Fibroblast of lung (primary cell): ENCODE measurements around the gene PDZD7. TPM values are rescaled to one million over a fixed set of nuclear protein-coding genes. Genes with fewer than 3 reads are reported as not detected.

Experiments
- DNase-seq, 2 donors: peaks; one replicate each; pipeline versions ENCODE4 v3.0.0 to v3.0.0-alpha.2; 2010; ENCODE audit warnings: low read depth in 2 of 2
- H2AFZ ChIP-seq: 2 replicates; pipeline ENCODE4 v1.5.1; 2012; ENCODE audit warnings: low read length, control low read depth, inconsistent platforms
- H3K27ac ChIP-seq: 2 replicates; pipeline ENCODE4 v1.5.1; 2011; ENCODE audit warnings: low read length, control low read depth; ENCODE audit not compliant: insufficient read depth
- H3K27me3 ChIP-seq: 2 replicates; pipeline ENCODE4 v1.5.1; 2011; ENCODE audit warnings: mild to moderate bottlenecking, low read length; ENCODE audit not compliant: control insufficient read depth, insufficient read depth
- H3K36me3 ChIP-seq: 2 replicates; pipeline ENCODE4 v1.5.1; 2011; ENCODE audit warnings: low read length; ENCODE audit not compliant: control insufficient read depth, insufficient read depth
- H3K4me1 ChIP-seq: 2 replicates; pipeline ENCODE4 v1.5.1; 2011; ENCODE audit warnings: low read length; ENCODE audit not compliant: control insufficient read depth, insufficient read depth; ENCODE audit errors: extremely low read depth
- H3K4me2 ChIP-seq: 2 replicates; pipeline ENCODE4 v1.5.1; 2011; ENCODE audit warnings: low read length, control low read depth; ENCODE audit not compliant: insufficient read depth; ENCODE audit errors: extremely low read depth
- H3K4me3 ChIP-seq, 4 experiments: fragments of 200-600 bp in 1 of 4; sonication (generic) in 1 of 4; replicated peaks in 1 of 4; 2 replicates each; pipeline ENCODE4 v1.5.1; 2011 to 2016; ENCODE audit warnings: low read length in 4 of 4, low read depth in 3 of 4, mild to moderate bottlenecking in 3 of 4, control low read depth in 2 of 4, inconsistent platforms in 1 of 4, mixed read lengths in 1 of 4; ENCODE audit not compliant: insufficient read depth in 1 of 4; ENCODE audit errors: control extremely low read depth in 1 of 4
- H3K79me2 ChIP-seq: 2 replicates; pipeline ENCODE4 v1.5.1; 2012; ENCODE audit warnings: mild to moderate bottlenecking, low read length, inconsistent platforms; ENCODE audit not compliant: control insufficient read depth, insufficient read depth
- H3K9ac ChIP-seq: 2 replicates; pipeline ENCODE4 v1.5.1; 2011; ENCODE audit warnings: mild to moderate bottlenecking, low read length, control low read depth; ENCODE audit not compliant: insufficient read depth
- H3K9me3 ChIP-seq: 2 replicates; pipeline ENCODE4 v1.5.1; 2012; ENCODE audit warnings: low read depth, low read length; ENCODE audit not compliant: control insufficient read depth, insufficient read depth
- H4K20me1 ChIP-seq: 2 replicates; pipeline ENCODE4 v1.5.1; 2011; ENCODE audit warnings: low read length; ENCODE audit not compliant: control insufficient read depth, insufficient read depth; ENCODE audit errors: extremely low read depth
- EZH2 ChIP-seq: IDR thresholded peaks from 2 replicates; pipeline ENCODE4 v1.5.1; 2012; ENCODE audit warnings: low read length, control low read depth, mild to moderate bottlenecking; ENCODE audit errors: missing control alignments
- polyA plus RNA-seq, 2 donors: library from polyadenylated mRNA; depleted of rRNA in 1 of 2; stranded (reverse) in 1 of 2; unstranded in 1 of 2; fragments of >200 nt; gene quantifications; 2 replicates each; pipeline ENCODE4 v1.2.1, GENCODE V29; 2011 to 2012; ENCODE audit warnings: missing spikeins in 1 of 2
- total RNA-seq: library from RNA; depleted of rRNA; stranded (reverse); fragments of >200 nt; gene quantifications from 2 replicates; pipeline ENCODE4 v1.2.1, GENCODE V29; 2014
- TF ChIP-seq, protein P1 (sequence below), 2 donors: IDR thresholded peaks in 1 of 2; conservative IDR thresholded peaks in 1 of 2; 1 replicate in 1 of 2; 2 replicates in 1 of 2; pipeline ENCODE4 v1.5.1; 2011 to 2012; ENCODE audit warnings: low read length in 2 of 2, control low read depth in 1 of 2, inconsistent platforms in 1 of 2, low read depth in 1 of 2, mild to moderate bottlenecking in 1 of 2

Gene PDZD7
- total and polyA plus RNA-seq, 2 donors (not counting 1 experiment from before 2014, with no cell fraction given), result 0.42 to 1.3 TPM

DNA sequence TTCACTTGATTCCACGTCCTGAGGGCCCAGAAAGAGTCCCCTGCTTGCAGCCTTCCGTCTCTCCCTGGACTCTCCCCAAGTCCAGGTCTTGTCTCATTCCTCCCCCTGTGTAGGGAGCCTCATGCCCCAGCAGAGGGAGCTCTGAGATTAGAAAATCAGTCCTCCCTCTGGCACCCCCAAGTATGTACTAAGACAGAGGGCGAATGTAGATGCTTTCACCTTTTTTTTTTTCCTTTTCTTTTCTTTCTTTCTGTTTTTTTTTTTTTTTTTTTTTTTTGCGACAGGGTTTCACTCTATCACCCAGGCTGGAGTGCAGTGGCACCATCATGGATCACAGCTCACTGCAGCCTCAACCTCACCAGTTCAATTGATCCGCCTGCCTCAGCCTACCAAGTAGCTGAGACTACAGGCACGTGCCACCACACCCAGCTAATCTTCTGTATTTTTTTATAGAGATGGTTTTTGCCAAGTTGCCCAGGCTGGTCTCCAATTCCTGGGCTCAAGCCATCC lies 10.4 kb upstream of the PDZD7 start:
- no peaks in the 10 kb centered on the region for H3K9me3 ChIP-seq
- H3K9ac ChIP-seq, result no peak overlapping the region
- peaks cover 13% of the 10 kb centered on the region for H3K36me3 ChIP-seq
- DNase-seq, result peak; percentile 82 to 91
- H3K27ac ChIP-seq, result no peak overlapping the region
- no peak overlapping the region for H3K4me2 ChIP-seq
- H2AFZ ChIP-seq, result no peak overlapping the region
- H3K4me1 ChIP-seq, result peaks cover 8% of the 10 kb centered on the region
- no peaks in the 10 kb centered on the region for H4K20me1 ChIP-seq
- TF ChIP-seq, protein P1, sequence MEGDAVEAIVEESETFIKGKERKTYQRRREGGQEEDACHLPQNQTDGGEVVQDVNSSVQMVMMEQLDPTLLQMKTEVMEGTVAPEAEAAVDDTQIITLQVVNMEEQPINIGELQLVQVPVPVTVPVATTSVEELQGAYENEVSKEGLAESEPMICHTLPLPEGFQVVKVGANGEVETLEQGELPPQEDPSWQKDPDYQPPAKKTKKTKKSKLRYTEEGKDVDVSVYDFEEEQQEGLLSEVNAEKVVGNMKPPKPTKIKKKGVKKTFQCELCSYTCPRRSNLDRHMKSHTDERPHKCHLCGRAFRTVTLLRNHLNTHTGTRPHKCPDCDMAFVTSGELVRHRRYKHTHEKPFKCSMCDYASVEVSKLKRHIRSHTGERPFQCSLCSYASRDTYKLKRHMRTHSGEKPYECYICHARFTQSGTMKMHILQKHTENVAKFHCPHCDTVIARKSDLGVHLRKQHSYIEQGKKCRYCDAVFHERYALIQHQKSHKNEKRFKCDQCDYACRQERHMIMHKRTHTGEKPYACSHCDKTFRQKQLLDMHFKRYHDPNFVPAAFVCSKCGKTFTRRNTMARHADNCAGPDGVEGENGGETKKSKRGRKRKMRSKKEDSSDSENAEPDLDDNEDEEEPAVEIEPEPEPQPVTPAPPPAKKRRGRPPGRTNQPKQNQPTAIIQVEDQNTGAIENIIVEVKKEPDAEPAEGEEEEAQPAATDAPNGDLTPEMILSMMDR (conservative IDR thresholded peaks at IDR 0.05 in 1 of 2, IDR thresholded peaks at IDR 0.05 in 1 of 2; ENCODE audit: low read depth in 1 of 2, low read length in 2 of 2), result peak; percentile 85 to 88
- TF ChIP-seq EZH2, result no peak
- H3K4me3 ChIP-seq, result no peak overlapping the region
- no peaks in the 10 kb centered on the region for H3K27me3 ChIP-seq
- H3K79me2 ChIP-seq, result no peaks in the 10 kb centered on the region

DNA sequence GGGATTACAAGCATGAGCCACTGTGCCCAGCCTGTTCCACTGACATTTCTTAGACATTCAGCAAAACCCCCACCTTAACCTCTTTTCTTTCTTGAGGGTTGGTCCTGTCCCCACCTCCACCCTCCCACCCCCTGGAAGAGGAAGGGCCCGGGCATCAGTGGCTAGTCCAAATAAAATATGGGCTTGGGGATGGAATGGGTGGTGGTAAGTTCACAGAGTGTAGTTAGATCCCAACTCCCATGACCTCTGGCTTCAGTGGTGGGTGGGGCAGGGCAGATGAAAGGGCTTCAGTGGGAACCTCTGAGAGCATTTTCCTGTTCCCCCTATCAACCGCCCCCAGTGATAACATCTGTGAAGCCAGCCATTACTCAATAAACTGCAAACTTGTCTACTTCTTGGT lies 9.9 kb upstream of the PDZD7 start:
- H3K9me3 ChIP-seq, result no peaks in the 10 kb centered on the region
- peaks cover 17% of the 10 kb centered on the region for H3K36me3 ChIP-seq
- no peak overlapping the region for H2AFZ ChIP-seq
- no peak overlapping the region for H3K4me3 ChIP-seq
- H4K20me1 ChIP-seq, result no peaks in the 10 kb centered on the region
- H3K4me2 ChIP-seq, result no peak overlapping the region
- no peak for TF ChIP-seq EZH2
- TF ChIP-seq, protein P1 (conservative IDR thresholded peaks at IDR 0.05 in 1 of 2, IDR thresholded peaks at IDR 0.05 in 1 of 2; ENCODE audit: low read depth in 1 of 2, low read length in 2 of 2), result no peak
- H3K27ac ChIP-seq, result no peak overlapping the region
- peaks cover 8% of the 10 kb centered on the region for H3K4me1 ChIP-seq
- DNase-seq, result no peak
- no peaks in the 10 kb centered on the region for H3K27me3 ChIP-seq
- no peaks in the 10 kb centered on the region for H3K79me2 ChIP-seq
- H3K9ac ChIP-seq, result no peak overlapping the region

DNA sequence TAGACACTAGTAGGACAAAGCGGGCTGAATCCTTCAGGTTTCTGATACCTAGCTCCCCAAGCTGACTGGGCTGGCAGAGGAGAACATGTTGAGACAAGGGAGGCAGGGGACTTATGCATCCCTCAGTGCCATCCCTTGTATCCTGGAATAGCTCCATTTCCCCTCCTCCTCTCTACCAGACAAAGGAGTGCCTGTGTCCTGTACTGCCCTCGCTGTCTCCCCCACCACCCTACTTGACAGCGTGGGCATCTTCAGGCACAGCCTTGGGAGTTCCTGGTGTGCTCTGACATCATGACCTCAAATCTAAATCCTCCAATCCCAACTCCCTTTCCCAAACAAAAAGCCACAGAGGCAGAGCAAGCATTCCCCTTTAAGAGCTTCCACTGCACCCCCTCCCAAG lies 9.1 kb upstream of the PDZD7 start:
- Histone ChIP-seq H3K27me3 (no peaks in the 10 kb centered on the region), H3K4me1 (peaks cover 8% of the 10 kb centered on the region), H2AFZ (no peak overlapping the region), H3K4me2 (no peak overlapping the region), H3K4me3 (no peak overlapping the region), H3K36me3 (peaks cover 23% of the 10 kb centered on the region), H3K27ac (no peak overlapping the region), H3K9ac (no peak overlapping the region), H3K79me2 (peaks cover 5% of the 10 kb centered on the region), H4K20me1 (no peaks in the 10 kb centered on the region), H3K9me3 (no peaks in the 10 kb centered on the region)
- no peak for DNase-seq
- no peak for TF ChIP-seq EZH2
- TF ChIP-seq, protein P1 (conservative IDR thresholded peaks at IDR 0.05 in 1 of 2, IDR thresholded peaks at IDR 0.05 in 1 of 2; ENCODE audit: low read depth in 1 of 2, low read length in 2 of 2), result no peak
